Measurements from ENCODE around the gene AMZ1.
"Not testable (repeated sequence)": the region's sequence is repeated elsewhere in the genome, so short reads cannot be mapped to it uniquely, and the experiment has no call there.

The AMZ1 gene

DNA sequence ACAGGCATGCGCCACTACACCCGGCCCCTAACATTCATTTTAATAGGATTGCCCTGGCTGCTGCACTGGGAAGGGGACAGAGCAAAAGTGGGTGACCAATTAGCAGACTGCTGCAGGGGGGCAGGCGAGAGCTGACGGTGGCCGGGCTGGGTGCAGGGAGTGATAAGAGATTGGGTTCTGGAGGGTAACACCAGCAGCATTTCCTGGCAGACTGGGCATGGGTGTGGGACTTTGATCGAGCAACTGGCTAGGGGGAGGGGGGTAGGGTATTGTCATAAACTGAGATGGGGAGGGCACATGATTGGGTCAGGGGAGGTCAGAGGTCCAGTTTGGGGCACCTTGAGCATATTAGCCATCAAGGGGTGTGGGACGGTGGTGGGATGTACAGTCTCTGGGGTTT, 20.2 kb upstream of the AMZ1 start:
- TF ChIP-seq, protein P1, sequence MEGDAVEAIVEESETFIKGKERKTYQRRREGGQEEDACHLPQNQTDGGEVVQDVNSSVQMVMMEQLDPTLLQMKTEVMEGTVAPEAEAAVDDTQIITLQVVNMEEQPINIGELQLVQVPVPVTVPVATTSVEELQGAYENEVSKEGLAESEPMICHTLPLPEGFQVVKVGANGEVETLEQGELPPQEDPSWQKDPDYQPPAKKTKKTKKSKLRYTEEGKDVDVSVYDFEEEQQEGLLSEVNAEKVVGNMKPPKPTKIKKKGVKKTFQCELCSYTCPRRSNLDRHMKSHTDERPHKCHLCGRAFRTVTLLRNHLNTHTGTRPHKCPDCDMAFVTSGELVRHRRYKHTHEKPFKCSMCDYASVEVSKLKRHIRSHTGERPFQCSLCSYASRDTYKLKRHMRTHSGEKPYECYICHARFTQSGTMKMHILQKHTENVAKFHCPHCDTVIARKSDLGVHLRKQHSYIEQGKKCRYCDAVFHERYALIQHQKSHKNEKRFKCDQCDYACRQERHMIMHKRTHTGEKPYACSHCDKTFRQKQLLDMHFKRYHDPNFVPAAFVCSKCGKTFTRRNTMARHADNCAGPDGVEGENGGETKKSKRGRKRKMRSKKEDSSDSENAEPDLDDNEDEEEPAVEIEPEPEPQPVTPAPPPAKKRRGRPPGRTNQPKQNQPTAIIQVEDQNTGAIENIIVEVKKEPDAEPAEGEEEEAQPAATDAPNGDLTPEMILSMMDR (conservative IDR thresholded peaks at IDR 0.05; ENCODE audit: control insufficient read depth, insufficient read depth, low read depth, low read length): no peak
- DNase-seq (ENCODE audit: low read depth): no peak
- no peak overlapping the region for H3K4me3 ChIP-seq (ENCODE audit: control insufficient read depth, low read depth, low read length)

DNA sequence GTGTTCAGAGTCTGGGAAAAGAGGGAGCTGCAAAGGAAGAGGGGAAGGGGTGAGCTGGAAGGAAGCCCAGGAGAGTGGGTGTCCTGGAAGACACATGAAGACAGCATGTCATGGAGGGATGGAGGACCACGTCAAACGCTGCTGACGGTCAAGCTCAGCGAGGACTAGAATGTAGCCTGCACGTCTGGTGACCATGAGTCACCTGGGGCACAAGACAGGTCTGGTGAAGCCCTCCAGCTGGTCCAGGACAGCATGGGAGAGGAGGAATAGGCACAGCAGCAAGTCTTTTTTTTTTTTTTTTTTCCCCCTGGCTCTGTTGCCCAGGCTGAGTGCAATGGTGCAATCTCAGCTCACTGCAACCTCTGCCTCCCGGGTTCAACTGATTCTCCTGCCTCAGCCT, 19.6 kb upstream of the AMZ1 start:
- TF ChIP-seq, protein P1 (conservative IDR thresholded peaks at IDR 0.05; ENCODE audit: control insufficient read depth, insufficient read depth, low read depth, low read length): no peak
- H3K4me3 ChIP-seq (ENCODE audit: control insufficient read depth, low read depth, low read length): no peak overlapping the region
- peak; percentile 68 for DNase-seq (ENCODE audit: low read depth)

DNA sequence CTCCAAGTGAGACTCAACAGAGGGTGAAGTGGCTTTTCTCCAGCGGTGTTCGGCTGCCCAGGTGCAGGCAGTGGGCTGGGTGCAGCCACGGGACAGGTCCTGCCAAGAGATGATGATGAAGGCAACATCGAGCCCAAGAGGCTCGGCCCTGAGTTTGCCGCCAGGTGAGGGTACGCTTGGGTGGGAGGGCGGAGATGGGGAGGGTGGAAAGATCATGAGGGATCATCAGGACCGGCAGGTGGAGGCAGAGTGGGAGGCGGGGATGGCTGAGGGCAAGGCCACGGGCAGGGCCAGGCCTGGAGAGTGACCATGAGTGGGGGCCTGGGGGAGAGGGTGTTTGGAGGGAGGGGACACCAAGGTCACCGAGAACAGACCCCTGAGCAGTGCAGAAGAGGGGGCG, 17.8 kb upstream of the AMZ1 start:
- TF ChIP-seq, protein P1 (conservative IDR thresholded peaks at IDR 0.05; ENCODE audit: control insufficient read depth, insufficient read depth, low read depth, low read length): no peak
- DNase-seq (ENCODE audit: low read depth): no peak
- H3K4me3 ChIP-seq (ENCODE audit: control insufficient read depth, low read depth, low read length): no peak overlapping the region

DNA sequence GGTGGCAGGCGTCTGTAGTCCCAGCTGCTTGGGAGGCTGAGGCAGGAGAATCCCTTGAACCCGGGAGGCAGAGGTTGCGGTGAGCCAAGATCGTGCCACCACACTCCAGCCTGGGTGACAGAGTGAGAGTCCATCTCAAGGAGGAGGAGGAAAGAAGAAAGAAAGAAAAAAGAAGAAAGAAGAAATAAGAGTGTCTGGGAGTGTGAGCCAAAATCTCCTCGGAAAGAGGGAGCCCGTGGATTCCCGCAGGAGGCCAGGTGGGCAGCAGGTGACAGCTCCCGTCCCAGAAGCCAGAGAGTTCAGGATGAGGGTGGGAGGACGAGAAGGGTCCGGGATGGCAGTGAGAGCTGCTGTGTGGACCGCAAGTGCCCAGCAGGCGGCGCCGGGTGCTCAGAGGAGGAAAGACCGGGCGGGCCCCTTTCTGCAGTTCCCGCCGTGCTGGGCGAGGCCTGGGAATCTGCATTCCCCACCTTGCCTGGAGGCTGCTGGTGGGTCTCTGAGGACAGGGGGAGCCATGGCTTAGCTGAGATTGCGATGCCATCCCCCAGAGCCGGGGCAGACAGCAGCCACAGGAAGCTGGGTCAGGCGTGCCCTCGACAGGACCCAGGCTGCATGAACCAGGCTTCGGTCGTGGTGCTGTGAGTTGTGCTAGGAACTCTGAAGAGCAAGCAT, 17.1 kb upstream of the AMZ1 start:
- TF ChIP-seq, protein P1 (conservative IDR thresholded peaks at IDR 0.05; ENCODE audit: control insufficient read depth, insufficient read depth, low read depth, low read length): peak; percentile 74
- H3K4me3 ChIP-seq (ENCODE audit: control insufficient read depth, low read depth, low read length): no peak overlapping the region
- peak; percentile 44 for DNase-seq (ENCODE audit: low read depth)

GRCh38 chr7:2673214-2673613, 14.8 kb upstream of the AMZ1 start:
- not testable (repeated sequence) for H3K4me3 ChIP-seq (ENCODE audit: control insufficient read depth, low read depth, low read length); DNase-seq (ENCODE audit: low read depth)

DNA sequence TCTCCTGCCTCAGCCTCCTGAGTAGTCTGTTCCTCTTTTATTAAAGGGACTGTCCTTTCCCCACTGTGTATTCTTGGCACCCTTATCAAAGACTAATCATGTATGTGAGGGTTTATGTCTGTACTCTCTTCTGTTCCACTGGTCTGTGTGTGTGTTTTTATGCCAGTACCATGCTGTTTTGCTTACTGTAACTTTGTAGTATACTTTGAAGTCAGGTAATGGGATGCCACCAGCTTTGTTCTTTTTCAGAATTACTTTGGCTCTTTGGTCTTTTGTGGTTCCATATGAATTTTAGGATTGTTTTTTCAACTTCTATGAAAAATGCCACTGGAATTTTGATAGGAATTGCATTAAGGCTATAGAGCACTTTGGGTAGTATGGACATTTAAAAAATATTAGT, 14.1 kb upstream of the AMZ1 start:
- H3K4me3 ChIP-seq (ENCODE audit: control insufficient read depth, low read depth, low read length): no peak overlapping the region
- DNase-seq (ENCODE audit: low read depth): no peak
- TF ChIP-seq, protein P1 (conservative IDR thresholded peaks at IDR 0.05; ENCODE audit: control insufficient read depth, insufficient read depth, low read depth, low read length): no peak

DNA sequence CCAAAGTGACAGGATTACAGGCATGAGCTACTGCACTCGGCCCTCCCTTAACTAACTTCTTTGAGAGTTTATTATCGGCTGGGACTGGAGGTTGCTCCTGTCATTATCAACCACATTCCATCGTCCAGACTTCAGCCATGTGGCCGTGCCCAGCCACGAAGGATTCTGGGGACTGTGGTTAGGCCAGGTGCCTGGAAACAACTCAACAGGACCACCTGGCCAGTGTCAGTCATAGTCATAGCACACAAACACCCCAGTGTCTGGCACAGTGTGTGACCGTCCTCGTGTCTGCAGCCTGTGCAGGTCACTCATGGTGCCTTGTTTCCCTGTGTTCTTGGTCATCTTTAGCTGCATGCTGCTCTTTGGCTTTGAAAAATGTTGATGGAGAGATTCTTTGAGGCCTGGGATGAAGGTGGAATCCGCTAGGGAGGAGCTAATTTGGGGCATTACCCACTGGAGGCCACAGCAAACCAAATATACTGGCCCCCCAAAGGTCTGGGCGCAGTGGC, 12.7 kb upstream of the AMZ1 start:
- no peak overlapping the region for H3K4me3 ChIP-seq (ENCODE audit: control insufficient read depth, low read depth, low read length)
- DNase-seq (ENCODE audit: low read depth): no peak
- TF ChIP-seq, protein P1 (conservative IDR thresholded peaks at IDR 0.05; ENCODE audit: control insufficient read depth, insufficient read depth, low read depth, low read length): no peak

DNA sequence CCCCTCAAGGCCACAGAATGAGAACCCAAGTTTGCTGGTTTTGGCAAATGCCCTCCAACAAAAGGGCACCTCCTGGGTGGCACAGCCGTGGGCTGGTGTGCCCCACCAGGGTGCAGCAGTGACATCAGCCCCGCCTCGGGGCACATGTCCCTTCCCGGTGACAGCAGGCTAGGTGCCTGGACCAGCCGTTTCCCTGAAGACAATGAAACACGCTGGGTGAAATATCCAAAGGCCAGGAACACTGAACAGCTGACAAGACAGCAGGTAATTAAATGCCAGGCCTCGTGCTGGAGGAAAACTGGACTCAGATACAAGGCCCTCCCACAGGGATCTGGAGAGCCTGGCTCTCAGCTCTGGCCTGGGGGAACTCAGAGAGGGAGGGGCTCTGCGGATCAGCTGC, 11.4 kb upstream of the AMZ1 start:
- H3K4me3 ChIP-seq (ENCODE audit: control insufficient read depth, low read depth, low read length); DNase-seq (ENCODE audit: low read depth): not testable (repeated sequence)

- DNase-seq (ENCODE audit: low read depth); H3K4me3 ChIP-seq (ENCODE audit: control insufficient read depth, low read depth, low read length): not testable (repeated sequence)
These were observed 9.5 kb upstream of the AMZ1 start for GRCh38 chr7:2678454-2678853.

DNA sequence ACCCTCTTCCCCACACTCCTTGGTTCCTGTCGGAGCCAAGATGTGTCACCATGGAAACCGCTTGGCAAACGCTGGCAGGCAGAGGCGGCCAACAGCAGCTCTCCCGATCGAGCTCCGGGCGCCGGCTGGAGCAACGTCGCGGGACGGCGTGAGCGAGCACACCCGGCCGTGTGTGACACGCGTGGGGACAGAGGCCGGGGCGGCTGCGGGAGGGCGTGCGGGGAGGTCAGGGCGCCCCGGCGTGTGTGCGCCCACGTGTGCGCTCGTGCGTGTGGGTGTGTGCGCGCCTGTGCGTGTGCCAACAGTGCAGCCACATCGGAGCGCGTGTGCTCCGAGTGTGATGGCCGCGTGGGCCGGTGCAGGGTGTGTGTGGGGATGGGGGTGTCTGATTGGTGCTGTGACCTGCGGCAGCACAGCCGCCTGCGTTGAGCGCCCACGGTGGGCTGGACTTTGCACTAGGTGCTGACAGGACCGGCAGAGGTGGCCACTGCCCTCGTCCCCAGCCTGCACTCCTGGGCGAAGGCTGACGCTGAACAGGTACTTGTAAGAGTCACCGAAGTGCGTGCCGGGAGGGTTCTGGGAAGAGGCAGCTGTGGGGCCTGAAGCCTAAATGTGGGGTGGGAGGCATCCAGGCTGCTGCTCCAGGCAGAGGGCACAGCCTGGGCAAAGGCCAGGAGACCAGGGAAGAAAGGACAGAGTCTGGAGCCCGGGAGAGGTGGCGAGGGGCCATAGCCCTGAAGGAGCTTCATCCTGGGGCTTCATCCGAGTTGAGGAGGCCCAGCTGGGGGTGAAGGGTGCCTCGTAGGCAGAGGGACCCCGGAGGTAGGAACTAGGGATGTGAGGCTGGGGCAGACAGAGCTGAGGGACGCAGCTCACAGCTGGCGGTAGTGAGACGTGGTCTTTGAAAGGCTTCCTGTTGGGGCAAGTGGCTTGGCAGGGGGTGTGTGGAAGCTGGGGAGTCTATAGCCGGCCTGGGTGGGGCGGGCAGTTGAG, 8.6 kb upstream of the AMZ1 start:
- DNase-seq (ENCODE audit: low read depth); H3K4me3 ChIP-seq (ENCODE audit: control insufficient read depth, low read depth, low read length): not testable (repeated sequence)
